SK-N-MC (cell line): ENCODE results near the gene HOXC9.

ENCODE experiments used
- DNase-seq: peaks from one replicate; pipeline ENCODE4 v3.0.0-alpha.2; 2011; ENCODE audit warnings: low read depth, low spot score
- H3K27ac ChIP-seq: fragments of 200-600 bp; sonication (generic); 2 replicates; pipeline ENCODE4 v1.5.1; 2016; ENCODE audit warnings: mixed run types
- H3K36me3 ChIP-seq: fragments of 200-600 bp; sonication (generic); 2 replicates; pipeline ENCODE4 v1.6.1; 2017; ENCODE audit warnings: antibody characterized with exemption, low read length, mixed read lengths; ENCODE audit not compliant: insufficient read depth
- H3K4me3 ChIP-seq: fragments of 200-600 bp; sonication (generic); 2 replicates; pipeline ENCODE4 v1.5.1; 2016
- H3K9ac ChIP-seq: fragments of 200-600 bp; sonication (generic); 2 replicates; pipeline ENCODE4 v1.8.0; 2017; ENCODE audit warnings: mixed run types, mixed read lengths; ENCODE audit not compliant: insufficient read length
- H3K9me3 ChIP-seq: fragments of 200-600 bp; sonication (generic); 2 replicates; pipeline ENCODE4 v1.6.1; 2017; ENCODE audit warnings: low read depth, mild to moderate bottlenecking, antibody characterized with exemption, low read length, moderate library complexity, mixed read lengths
- EZH2 ChIP-seq: fragments of 200-600 bp; sonication (generic); IDR thresholded peaks from one replicate; pipeline ENCODE4 v1.6.1; 2017; ENCODE audit warnings: antibody characterized with exemption
- FOXP2 ChIP-seq: optimal IDR thresholded peaks from 2 replicates; pipeline ENCODE3; 2011; ENCODE audit warnings: mild to moderate bottlenecking, moderate library complexity; ENCODE audit not compliant: insufficient read depth; ENCODE audit errors: extremely low read length, control extremely low read depth
- POLR2AphosphoS5 ChIP-seq: IDR thresholded peaks from 2 replicates; pipeline ENCODE4 v1.6.1; 2012; ENCODE audit warnings: mild to moderate bottlenecking, low read depth, low read length, borderline replicate concordance

The HOXC9 gene

DNA sequence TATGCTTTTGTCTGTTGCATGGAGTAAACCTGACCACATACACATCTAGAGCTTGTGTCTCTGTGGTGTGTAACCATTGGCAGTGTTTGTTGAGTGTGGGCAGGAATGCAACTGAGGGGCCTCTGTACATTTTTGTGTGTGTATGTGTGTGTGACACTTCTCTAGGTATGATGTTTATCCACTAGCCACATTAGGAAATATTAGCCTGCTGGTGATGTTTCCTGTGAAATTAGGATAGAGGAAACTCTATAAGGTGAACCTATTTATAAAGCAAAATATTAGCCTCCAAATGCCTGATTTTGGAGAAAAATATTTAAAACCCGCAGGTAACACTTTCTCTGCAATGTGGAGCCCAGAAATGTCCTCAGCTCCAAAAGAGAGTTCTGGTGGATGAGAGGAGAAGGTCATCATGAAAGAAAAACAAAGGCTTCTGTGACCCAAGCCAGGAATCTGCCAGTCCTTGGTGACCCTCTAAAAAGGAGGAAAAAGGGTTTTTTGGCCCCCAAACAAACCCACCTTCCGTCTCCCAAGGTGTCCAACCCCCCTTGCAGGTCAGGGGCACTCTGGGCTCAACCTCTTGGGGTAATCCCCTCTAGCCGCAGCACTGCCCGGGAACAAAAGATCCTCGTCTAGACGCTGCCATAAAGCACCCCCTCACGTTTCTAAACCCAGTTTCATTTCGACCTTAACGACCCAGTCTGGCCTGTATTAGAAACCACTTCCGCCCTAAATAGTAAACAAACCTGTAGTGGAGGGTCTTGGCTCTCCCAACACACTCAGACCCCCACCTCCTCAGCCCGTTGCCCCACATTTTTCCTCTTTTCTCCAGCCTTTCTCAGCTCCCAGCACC lies 22.1 kb upstream of the HOXC9 start:
- no peak; the same call in 1 of the 2 replicates for TF ChIP-seq POLR2AphosphoS5
- TF ChIP-seq FOXP2: no peak
- TF ChIP-seq EZH2: no peak
- peaks cover 8% of the 10 kb centered on the region for H3K36me3 ChIP-seq
- DNase-seq: no peak
- H3K9me3 ChIP-seq: no peaks in the 10 kb centered on the region
- peak overlapping the region; percentile 93 for H3K4me3 ChIP-seq
- peak overlapping the region; percentile 56 for H3K9ac ChIP-seq
- peak overlapping the region; percentile 97 for H3K27ac ChIP-seq

DNA sequence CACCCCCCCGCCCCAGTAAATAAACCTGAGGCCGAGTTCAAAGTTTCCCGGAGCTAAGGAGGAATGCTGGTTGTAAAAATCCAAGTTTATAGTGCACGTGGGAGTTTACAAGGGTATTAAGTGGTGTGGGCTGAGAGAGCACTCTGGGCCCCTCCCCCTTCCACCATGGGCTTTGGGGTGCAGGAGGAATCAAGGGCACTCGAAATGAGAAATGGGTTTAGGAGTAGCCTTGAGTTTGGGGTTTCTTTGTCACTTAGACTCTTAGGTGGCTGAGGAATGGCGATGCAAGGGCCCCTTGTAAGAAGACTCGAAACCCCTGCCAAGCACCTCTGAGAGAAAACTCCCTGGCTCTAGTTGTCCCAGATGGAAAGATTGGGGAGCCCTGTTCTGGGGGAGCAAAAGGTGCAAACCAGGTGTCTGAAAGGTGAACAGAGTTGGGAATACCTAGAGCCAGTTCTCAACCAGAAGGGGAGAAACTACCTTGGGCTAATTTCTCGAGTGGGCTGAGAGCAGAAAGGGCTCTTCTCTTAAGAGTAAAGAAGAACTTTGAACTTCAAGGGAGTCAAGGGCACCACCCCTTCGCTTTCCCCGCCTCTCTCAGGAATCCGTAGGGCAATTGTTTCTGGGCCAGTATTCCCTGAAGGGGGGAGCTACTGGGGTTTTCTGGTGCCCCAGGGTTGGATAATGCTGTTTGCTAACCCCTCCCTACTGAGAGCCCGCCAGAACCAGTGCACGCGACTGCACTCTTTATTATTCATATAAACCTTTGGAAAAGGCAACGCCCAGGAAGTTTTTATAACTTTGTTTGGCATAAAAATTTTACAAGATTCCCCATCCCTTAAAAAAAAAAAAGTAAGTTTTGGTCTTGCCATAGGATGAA lies 21.2 kb upstream of the HOXC9 start:
- TF ChIP-seq FOXP2: peak; percentile 80
- peak; percentile 71 for TF ChIP-seq POLR2AphosphoS5
- no peak for TF ChIP-seq EZH2
- H3K36me3 ChIP-seq: peaks cover 8% of the 10 kb centered on the region
- H3K27ac ChIP-seq: peak overlapping the region; percentile 93
- H3K9me3 ChIP-seq: no peaks in the 10 kb centered on the region
- peak overlapping the region; percentile 93 for H3K4me3 ChIP-seq
- H3K9ac ChIP-seq: peak overlapping the region; percentile 27
- peak; percentile 98 for DNase-seq

DNA sequence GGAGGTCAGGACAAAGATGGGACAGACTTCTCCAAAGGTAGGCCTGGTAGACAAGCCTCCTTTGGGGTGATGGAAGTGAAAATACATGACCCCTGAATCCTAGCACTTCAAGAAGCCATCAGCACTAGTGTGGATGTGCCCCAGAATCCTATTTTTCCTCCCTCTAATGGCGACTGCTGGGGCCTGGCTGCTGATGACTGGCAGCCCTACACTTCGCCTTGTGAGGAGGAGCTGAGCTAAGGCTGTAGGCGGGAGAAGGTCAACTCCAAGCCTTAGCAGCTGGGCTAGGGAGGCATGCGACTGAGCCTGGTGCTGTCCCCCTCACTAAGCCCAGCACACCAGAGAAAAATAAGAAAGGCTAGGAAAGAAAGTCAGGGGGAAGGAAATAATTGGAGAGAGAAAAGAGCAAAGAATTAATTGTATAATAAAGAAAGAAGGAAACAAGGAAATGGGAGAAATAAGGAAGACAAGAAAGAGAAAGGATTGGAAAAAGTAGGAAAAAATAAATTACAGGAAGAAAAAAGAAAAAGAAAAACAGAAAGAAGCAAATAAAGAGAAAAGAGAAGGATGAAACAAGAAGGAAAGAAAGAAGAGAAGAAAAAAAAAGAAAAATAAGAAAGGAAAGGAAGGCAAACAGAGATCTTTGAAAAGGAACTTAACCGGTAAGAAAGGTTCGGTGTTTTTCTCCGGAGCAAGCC lies 19.7 kb upstream of the HOXC9 start:
- TF ChIP-seq FOXP2 (no peak), POLR2AphosphoS5 (no peak), EZH2 (no peak)
- peak overlapping the region; percentile 41 for H3K4me3 ChIP-seq
- H3K27ac ChIP-seq: peak overlapping the region; percentile 83
- H3K9ac ChIP-seq: peak overlapping the region; percentile 38
- DNase-seq: no peak
- H3K9me3 ChIP-seq: no peaks in the 10 kb centered on the region
- peaks cover 8% of the 10 kb centered on the region for H3K36me3 ChIP-seq

DNA sequence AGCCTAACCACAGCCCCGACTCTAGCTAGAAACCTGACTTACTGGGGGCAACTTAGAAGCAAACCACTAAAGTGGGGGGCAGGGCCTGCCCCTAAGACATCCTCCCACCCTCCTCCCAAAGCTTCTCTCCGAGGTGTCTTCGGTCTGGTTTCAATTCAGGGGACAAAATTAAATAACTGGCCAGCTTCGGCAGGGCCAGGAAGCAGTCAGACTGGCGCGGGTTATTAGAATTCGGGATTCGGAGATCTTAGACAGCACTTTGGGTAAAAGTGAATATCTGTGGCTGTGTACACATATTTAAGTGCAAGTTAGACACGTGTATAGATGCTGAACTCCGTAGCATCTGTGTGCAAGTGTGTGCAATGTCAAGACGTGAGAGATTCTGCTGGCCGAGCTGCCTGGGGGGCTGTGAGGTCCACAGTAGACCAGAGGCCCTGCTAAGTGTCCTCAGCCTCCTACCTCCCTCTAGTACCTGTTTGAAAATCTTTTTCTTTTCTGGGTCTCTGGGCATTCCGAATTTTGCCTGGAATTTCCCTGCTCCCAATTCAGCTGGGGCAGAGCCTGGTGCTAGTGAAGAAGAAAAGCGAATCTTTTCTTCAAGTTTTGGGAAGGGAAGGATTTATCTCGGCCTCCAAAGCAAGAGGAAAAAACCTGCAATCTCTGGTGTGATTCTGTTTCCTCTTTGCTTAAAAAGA lies 19.0 kb upstream of the HOXC9 start:
- Histone ChIP-seq H3K4me3 (peak overlapping the region; percentile 41), H3K36me3 (peaks cover 2% of the 10 kb centered on the region), H3K27ac (peak overlapping the region; percentile 83), H3K9ac (peak overlapping the region; percentile 38), H3K9me3 (no peaks in the 10 kb centered on the region)
- TF ChIP-seq FOXP2 (no peak), POLR2AphosphoS5 (no peak), EZH2 (no peak)
- DNase-seq: no peak

DNA sequence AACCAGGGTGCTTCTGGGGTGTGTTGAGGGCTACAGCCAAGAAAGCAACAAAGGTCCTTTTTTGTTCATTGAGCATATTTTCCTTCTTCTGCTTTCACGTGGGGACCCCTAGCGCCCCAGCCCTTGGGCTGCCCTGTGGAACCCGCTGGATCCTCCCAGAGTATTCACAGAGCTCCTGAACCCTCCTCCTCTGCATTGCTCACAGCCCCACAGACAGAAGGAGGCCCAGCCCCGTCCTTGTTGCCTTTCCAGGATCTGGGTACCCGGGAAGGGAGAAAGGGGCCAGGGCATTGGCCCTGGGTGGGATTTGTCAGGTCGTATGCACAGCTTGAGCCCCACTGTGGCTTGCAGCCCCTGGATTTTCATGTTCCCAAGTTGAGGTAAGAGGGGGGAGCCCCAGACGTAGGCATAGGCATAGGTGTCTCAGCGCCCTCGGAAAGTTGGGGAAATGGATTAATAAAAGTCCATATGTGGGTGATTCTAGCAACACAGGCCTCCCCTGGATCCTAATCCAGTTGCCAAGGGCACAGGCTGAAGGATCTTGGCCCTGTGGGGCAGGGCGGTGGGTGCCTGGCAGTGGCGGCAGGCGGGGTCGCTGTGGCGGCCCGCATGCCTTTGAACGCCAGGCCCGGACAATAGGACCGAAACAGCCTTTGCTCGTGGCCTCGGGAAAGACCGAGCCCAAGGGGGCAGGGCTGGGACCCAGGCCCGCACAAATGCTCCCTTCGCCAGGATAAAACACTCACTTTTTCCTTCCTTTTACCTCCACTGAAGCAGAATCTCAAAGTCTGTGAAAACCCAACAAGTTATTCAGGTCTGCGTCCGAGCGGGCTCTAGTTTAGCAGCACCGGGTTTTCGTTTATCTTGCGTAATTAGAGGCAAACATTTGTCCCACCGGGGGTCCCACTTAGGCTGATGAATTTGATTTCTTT lies 18.1 kb upstream of the HOXC9 start:
- TF ChIP-seq POLR2AphosphoS5 (no peak), FOXP2 (no peak), EZH2 (no peak)
- H3K9ac ChIP-seq: no peak overlapping the region
- H3K4me3 ChIP-seq: no peak overlapping the region
- no peaks in the 10 kb centered on the region for H3K9me3 ChIP-seq
- H3K36me3 ChIP-seq: no peaks in the 10 kb centered on the region
- DNase-seq: no peak
- H3K27ac ChIP-seq: peak overlapping the region; percentile 83

DNA sequence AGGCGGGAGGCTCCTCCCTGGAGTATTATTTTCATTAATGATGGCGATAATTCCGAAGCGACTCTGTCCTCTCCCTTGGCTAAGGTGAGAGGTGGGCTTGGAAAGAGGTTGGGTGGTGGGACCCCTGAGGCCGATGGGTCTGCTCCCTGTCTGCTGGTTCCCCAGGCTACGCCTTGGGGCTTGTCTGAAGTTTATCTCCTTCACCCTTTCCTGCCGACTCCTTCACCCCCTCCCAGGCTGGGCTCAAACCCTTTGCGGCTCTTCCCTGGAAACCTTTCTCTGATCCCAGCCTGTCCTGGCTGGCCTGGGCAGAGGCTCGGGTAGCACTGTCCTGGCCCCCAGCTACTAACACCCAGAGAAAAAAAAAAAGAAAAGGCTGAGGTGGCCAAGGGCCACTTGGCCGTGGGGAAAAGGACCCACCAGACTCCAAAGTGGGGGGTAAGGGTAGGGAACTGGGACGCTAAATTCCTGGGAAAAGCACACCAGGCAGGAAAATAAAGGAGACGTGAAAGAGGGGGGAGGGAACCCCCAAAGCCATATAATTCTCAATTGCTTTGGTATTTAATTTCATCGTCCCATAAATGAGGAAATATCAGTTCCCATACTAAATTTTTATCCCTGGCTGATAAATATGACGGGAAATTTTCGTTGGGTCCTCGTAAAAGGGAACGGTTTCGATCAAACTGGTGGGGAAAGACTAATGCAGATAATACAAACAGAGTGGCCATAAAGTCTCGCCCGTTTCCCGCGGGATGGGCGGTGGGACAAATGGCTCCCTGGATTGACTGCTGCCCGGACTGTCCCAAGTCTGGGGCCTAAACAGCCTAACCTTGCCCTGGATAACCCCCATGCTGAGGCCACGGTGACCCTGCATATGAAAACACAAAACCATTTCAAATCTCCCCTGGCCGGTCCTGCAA lies 17.1 kb upstream of the HOXC9 start:
- Histone ChIP-seq H3K9ac (peak overlapping the region; percentile 71), H3K36me3 (no peaks in the 10 kb centered on the region), H3K27ac (peak overlapping the region; percentile 83; the same call in 1 of the 2 replicates), H3K9me3 (no peaks in the 10 kb centered on the region), H3K4me3 (no peak overlapping the region; the same call in 1 of the 2 replicates)
- no peak for DNase-seq
- TF ChIP-seq EZH2: no peak
- no peak for TF ChIP-seq POLR2AphosphoS5
- TF ChIP-seq FOXP2: no peak
